Activated CD4-positive, alpha-beta T cell treated with anti-CD3 and anti-CD28 coated beads, Interleukin-2, Interleukin-4, amounts not matched to agents 100 ng/mL and 50 ng/mL, durations not matched to agents 16 hours and 8 hours (primary cell): Measurements from ENCODE around the gene ORAI3.
A peak's percentile ranks its signal among the peaks of the same experiment; 100 is the strongest.

Experiments used
- DNase-seq: peaks from one replicate; pipeline ENCODE4 v3.0.0-alpha.2; 2020; ENCODE audit warnings: low spot score

ORAI3 gene

DNA sequence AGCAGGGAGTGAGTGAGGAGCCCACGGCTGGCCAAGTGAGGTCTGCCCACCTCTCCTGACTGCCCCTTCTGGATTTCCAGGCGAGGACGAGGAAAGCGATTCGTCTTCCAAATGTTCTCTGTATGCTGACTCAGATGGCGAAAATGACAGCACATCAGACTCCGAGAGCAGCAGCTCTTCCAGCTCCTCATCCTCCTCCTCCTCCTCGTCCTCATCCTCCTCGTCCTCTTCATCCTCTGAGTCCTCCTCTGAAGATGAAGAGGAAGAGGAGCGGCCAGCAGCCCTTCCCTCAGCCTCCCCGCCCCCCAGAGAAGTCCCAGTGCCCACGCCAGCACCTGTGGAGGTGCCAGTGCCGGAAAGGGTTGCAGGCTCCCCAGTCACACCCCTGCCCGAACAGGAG lies 22.4 kb downstream of the ORAI3 start:
- DNase-seq, result no peak

GRCh38 chr16:30972872-30973271 lies 24.0 kb downstream of the ORAI3 start:
- DNase-seq, result no peak

- DNase-seq, result no peak
Measured at GRCh38 chr16:30974348-30974747, 25.5 kb downstream of the ORAI3 start.

- no peak for DNase-seq
Measured at GRCh38 chr16:30976486-30976885, 27.6 kb downstream of the ORAI3 start.

- DNase-seq, result peak; percentile 17
Measured at GRCh38 chr16:30977502-30977901, 28.6 kb downstream of the ORAI3 start.

DNA sequence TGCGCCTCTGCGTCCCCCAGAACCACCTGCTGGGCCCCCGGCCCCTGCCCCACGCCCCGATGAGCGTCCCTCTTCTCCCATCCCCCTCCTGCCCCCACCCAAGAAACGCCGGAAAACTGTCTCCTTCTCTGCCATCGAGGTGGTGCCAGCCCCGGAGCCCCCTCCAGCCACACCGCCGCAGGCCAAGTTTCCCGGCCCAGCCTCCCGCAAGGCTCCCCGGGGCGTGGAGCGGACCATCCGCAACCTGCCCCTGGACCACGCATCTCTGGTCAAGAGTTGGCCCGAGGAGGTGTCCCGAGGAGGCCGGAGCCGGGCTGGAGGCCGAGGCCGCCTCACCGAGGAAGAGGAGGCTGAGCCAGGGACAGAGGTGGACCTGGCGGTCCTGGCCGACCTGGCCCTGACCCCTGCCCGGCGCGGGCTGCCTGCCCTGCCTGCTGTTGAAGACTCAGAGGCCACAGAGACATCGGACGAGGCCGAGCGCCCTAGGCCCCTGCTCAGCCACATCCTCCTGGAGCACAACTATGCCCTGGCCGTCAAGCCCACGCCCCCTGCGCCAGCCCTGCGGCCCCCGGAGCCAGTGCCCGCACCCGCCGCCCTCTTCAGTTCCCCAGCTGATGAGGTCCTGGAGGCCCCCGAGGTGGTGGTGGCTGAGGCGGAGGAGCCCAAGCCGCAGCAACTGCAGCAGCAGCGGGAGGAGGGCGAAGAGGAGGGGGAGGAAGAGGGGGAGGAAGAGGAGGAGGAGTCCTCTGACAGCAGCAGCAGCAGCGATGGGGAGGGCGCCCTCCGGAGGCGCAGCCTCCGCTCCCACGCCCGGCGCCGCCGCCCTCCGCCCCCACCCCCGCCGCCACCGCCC lies 30.5 kb downstream of the ORAI3 start:
- DNase-seq, result no peak

GRCh38 chr16:30980023-30980371 lies 31.1 kb downstream of the ORAI3 start:
- DNase-seq, result no peak

DNA sequence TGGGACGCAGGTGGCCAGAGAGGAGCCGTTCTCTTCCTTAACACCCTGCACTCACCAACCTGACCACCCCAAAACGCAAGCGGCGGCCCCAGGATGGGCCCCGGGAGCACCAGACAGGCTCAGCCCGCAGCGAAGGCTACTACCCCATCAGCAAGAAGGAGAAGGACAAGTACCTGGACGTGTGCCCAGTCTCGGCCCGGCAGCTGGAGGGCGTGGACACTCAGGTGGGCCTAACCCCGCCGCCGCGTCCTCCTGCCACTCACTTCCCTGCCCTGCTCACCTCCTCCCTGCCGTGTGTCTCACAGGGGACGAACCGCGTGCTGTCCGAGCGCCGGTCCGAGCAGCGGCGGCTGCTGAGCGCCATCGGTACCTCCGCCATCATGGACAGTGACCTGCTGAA lies 31.6 kb downstream of the ORAI3 start:
- DNase-seq, result no peak

GRCh38 chr16:30980959-30981358 lies 32.1 kb downstream of the ORAI3 start:
- no peak for DNase-seq

GRCh38 chr16:30982548-30983288 lies 33.9 kb downstream of the ORAI3 start:
- no peak for DNase-seq

GRCh38 chr16:30983289-30983889 lies 34.5 kb downstream of the ORAI3 start:
- no peak for DNase-seq

DNA sequence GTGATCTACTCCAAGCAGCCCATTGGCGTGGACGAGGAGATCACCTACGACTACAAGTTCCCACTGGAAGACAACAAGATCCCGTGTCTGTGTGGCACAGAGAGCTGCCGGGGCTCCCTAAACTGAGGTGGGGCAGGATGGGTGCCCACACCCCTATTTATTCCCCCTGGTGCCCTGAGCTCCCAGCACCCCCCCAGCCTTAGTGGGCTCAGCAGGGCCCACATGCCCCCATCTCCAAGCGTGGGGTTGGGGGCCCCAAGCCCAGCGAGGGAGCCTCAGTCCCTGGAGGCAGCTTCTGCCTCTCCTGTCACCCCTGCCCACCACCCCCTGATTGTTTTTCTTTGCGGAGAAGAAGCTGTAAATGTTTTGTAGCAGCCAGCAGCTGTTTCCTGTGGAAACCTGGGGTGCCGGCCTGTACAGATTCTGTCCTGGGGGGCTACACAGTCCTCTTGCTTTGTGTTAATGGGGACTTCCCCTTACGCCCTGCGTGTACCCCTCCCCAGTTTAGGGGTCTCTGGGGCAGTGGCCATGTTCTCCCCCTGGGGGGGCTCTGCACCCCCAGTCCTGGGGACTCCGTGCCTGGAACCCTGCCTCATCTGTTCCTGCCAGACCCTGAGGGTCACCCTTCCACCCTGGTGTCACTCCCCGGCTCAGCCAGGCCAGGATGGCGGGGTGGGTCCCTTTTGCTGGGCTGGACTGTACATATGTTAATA lies 35.2 kb downstream of the ORAI3 start:
- DNase-seq, result no peak

- DNase-seq, result peak; percentile 83
Measured at GRCh38 chr16:30984669-30985400, 36.0 kb downstream of the ORAI3 start, which contains the start of gene HSD3B7. HSD3B7 (plus strand) TSS chr16:30985207; CDS start chr16:30985659, 452 bp downstream.

- DNase-seq, result no peak
Measured at GRCh38 chr16:30985401-30986128, 36.7 kb downstream of the ORAI3 start.

GRCh38 chr16:30986129-30986991 lies 37.5 kb downstream of the ORAI3 start:
- no peak for DNase-seq

DNA sequence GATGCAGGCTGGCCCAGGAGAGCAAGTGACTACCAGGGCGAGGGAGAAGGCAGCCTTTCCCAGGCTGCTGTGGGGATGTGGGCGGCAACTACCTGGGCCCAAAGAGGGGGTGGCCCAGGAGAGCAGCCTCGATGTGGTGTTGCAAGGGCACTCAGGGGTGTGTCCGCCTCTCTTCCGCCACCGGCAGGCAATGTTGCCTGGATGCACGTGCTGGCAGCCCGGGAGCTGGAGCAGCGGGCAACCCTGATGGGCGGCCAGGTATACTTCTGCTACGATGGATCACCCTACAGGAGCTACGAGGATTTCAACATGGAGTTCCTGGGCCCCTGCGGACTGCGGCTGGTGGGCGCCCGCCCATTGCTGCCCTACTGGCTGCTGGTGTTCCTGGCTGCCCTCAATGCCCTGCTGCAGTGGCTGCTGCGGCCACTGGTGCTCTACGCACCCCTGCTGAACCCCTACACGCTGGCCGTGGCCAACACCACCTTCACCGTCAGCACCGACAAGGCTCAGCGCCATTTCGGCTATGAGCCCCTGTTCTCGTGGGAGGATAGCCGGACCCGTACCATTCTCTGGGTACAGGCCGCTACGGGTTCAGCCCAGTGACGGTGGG lies 38.8 kb downstream of the ORAI3 start:
- no peak for DNase-seq

DNA sequence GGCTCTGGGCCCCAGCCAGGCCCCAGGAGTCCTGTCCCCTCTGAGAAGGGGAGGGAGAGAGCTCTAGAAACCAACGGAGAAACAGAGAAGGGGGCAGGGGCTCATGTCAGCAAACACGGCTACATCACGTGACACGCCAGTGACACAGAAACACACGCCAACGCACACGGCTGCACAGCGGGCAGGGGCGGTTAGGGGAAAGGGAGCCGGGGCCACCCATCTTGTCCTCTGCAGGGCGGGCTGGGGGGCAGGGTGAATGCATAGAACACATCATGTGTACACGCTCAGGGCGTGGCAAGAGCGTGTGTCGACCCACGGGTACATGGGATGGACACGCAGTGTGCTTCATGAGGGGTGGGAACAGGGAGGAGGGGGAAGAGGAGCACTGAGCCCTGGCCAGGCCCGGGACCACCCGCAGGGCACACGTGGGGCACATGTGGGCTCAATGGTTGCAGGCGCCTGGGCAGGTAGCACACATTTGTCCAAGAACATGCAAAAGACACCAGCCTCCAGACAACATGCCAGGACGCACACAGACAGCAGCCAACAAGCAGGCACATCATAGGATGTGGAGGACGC lies 40.7 kb downstream of the ORAI3 start:
- no peak for DNase-seq

GRCh38 chr16:30990105-30990504 lies 41.2 kb downstream of the ORAI3 start:
- no peak for DNase-seq

DNA sequence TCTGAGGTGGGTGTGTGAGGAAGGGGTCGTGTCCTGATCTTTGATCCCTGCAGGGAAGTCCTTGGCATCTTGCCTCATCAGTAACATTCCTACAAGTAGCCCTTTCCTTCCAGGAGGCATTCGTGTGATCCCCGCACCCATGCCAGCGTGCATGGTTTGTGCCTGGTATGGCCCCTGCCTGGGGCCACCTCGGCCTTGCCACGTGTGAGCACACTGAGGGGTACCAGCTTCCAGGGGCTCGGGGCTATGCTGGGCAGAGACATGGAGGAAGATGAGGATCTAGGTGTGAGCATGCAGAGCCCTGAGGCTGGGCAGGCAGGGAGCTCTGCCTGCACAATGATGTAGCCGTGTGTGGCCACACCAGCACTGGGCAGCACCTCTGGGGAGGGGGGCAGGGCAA lies 42.2 kb downstream of the ORAI3 start:
- no peak for DNase-seq
